Fibroblast of skin of back (primary cell): ENCODE measurements around the gene ABCA7.

Experiments used
- DNase-seq: peaks from one replicate; pipeline ENCODE4 v3.0.0-alpha.2; 2013

ABCA7 gene

GRCh38 chr19:1088416-1089010 lies 48.6 kb downstream of the ABCA7 start:
- no peak for DNase-seq

- DNase-seq = no peak
These were observed 49.3 kb downstream of the ABCA7 start for GRCh38 chr19:1089126-1089771.

- DNase-seq = no peak
These were observed 50.0 kb downstream of the ABCA7 start for GRCh38 chr19:1089891-1090290.

- DNase-seq = no peak
These were observed 51.0 kb downstream of the ABCA7 start for GRCh38 chr19:1090731-1091543.

GRCh38 chr19:1091544-1092175 lies 51.8 kb downstream of the ABCA7 start:
- DNase-seq = no peak

GRCh38 chr19:1093330-1093729 lies 53.4 kb downstream of the ABCA7 start:
- no peak for DNase-seq

GRCh38 chr19:1093811-1094553 lies 54.1 kb downstream of the ABCA7 start:
- DNase-seq = no peak

- DNase-seq = no peak
These were observed 54.7 kb downstream of the ABCA7 start for GRCh38 chr19:1094655-1094977.

GRCh38 chr19:1094978-1095701 lies 55.2 kb downstream of the ABCA7 start, which contains the start of gene POLR2E:
TSS of gene POLR2E (minus strand) at chr19:1095375. CDS start at chr19:1095315, 60 bp downstream.
- peak; percentile 98 for DNase-seq

GRCh38 chr19:1097810-1098176 lies 57.9 kb downstream of the ABCA7 start:
- DNase-seq = no peak

GRCh38 chr19:1098177-1099051 lies 58.5 kb downstream of the ABCA7 start:
- DNase-seq = peak; percentile 25

- DNase-seq = no peak
These were observed 61.4 kb downstream of the ABCA7 start for GRCh38 chr19:1101337-1101698.

GRCh38 chr19:1102407-1103131 lies 62.7 kb downstream of the ABCA7 start:
- peak; percentile 100 for DNase-seq

GRCh38 chr19:1103132-1103707 lies 63.3 kb downstream of the ABCA7 start:
- peak; percentile 51 for DNase-seq

- DNase-seq = peak; percentile 99
These were observed 63.9 kb downstream of the ABCA7 start, which contains the start of gene GPX4 for GRCh38 chr19:1103708-1104310. TSS of gene GPX4 (plus strand) at chr19:1103994. CDS start at chr19:1104044, 50 bp downstream.

- DNase-seq = peak; percentile 71
These were observed 64.6 kb downstream of the ABCA7 start for GRCh38 chr19:1104311-1105007.

GRCh38 chr19:1105008-1105872 lies 65.3 kb downstream of the ABCA7 start:
- DNase-seq = peak; percentile 42
